ENCODE results near the gene TMEM156.
"Not testable (repeated sequence)": the region's sequence is repeated elsewhere in the genome, so short reads cannot be mapped to it uniquely, and the experiment has no call there.

TMEM156 gene

GRCh38 chr4:38957261-38957815, 74.9 kb downstream of the TMEM156 start:
- no peak for DNase-seq (ENCODE audit: low spot score)

- no peak for DNase-seq (ENCODE audit: low spot score)
These were observed 76.3 kb downstream of the TMEM156 start for GRCh38 chr4:38955957-38956356.

GRCh38 chr4:38954727-38955126, 77.5 kb downstream of the TMEM156 start:
- no peak for DNase-seq (ENCODE audit: low spot score)

GRCh38 chr4:38952017-38952416, 80.2 kb downstream of the TMEM156 start:
- DNase-seq (ENCODE audit: low spot score), result no peak

GRCh38 chr4:38951598-38951997, 80.6 kb downstream of the TMEM156 start:
- no peak for DNase-seq (ENCODE audit: low spot score)

- no peak for DNase-seq (ENCODE audit: low spot score)
These were observed 81.5 kb downstream of the TMEM156 start for GRCh38 chr4:38950734-38951133.

GRCh38 chr4:38950159-38950558, 82.0 kb downstream of the TMEM156 start:
- no peak for DNase-seq (ENCODE audit: low spot score)

GRCh38 chr4:38949411-38950051, 82.7 kb downstream of the TMEM156 start:
- no peak for DNase-seq (ENCODE audit: low spot score)

- DNase-seq (ENCODE audit: low spot score), result no peak
These were observed 83.7 kb downstream of the TMEM156 start for GRCh38 chr4:38948551-38948950.

GRCh38 chr4:38946919-38947318, 85.3 kb downstream of the TMEM156 start:
- no peak for DNase-seq (ENCODE audit: low spot score)

GRCh38 chr4:38944440-38944839, 87.8 kb downstream of the TMEM156 start:
- no peak for DNase-seq (ENCODE audit: low spot score)

- no peak for DNase-seq (ENCODE audit: low spot score)
These were observed 88.9 kb downstream of the TMEM156 start for GRCh38 chr4:38943343-38943742.

- not testable (repeated sequence) for DNase-seq (ENCODE audit: low spot score)
These were observed 90.3 kb downstream of the TMEM156 start for GRCh38 chr4:38941906-38942305.

GRCh38 chr4:38940476-38940875, 91.7 kb downstream of the TMEM156 start:
- DNase-seq (ENCODE audit: low spot score), result no peak

GRCh38 chr4:38939165-38939564, 93.0 kb downstream of the TMEM156 start:
- DNase-seq (ENCODE audit: low spot score), result no peak

GRCh38 chr4:38935391-38936073, 96.7 kb downstream of the TMEM156 start:
- no peak for DNase-seq (ENCODE audit: low spot score)

- DNase-seq (ENCODE audit: low spot score), result no peak
These were observed 101.1 kb downstream of the TMEM156 start for GRCh38 chr4:38931125-38931524.

- DNase-seq (ENCODE audit: low spot score), result no peak
These were observed 101.5 kb downstream of the TMEM156 start for GRCh38 chr4:38930707-38931106.

GRCh38 chr4:38930204-38930603, 102.0 kb downstream of the TMEM156 start:
- no peak for DNase-seq (ENCODE audit: low spot score)

- DNase-seq (ENCODE audit: low spot score), result no peak
These were observed 103.2 kb downstream of the TMEM156 start for GRCh38 chr4:38928974-38929373.

- DNase-seq (ENCODE audit: low spot score), result no peak
These were observed 103.6 kb downstream of the TMEM156 start for GRCh38 chr4:38928568-38928967.

GRCh38 chr4:38926896-38927295, 105.3 kb downstream of the TMEM156 start:
- DNase-seq (ENCODE audit: low spot score), result no peak

Data from NAMALWA (cell line).